Neuron (in vitro differentiated cells): Measurements from ENCODE around the gene ZNF664.

Experiments
- H2AFZ ChIP-seq: one replicate; pipeline ENCODE4 v1.6.1; 2013; ENCODE audit warnings: low read depth, mild to moderate bottlenecking, inconsistent platforms, low read length, moderate library complexity
- H3K27me3 ChIP-seq: one replicate; pipeline ENCODE4 v1.6.1; 2013; ENCODE audit warnings: low read length; ENCODE audit not compliant: insufficient read depth
- H3K36me3 ChIP-seq: one replicate; pipeline ENCODE4 v1.6.1; 2013; ENCODE audit warnings: low read length; ENCODE audit not compliant: insufficient read depth
- H3K4me1 ChIP-seq: one replicate; pipeline ENCODE4 v1.6.1; 2013; ENCODE audit warnings: low read length; ENCODE audit not compliant: insufficient read depth
- H3K4me3 ChIP-seq: 2 replicates; pipeline ENCODE4 v1.5.1; 2013; ENCODE audit warnings: mild to moderate bottlenecking, low read length, moderate library complexity
- H3K9me3 ChIP-seq: one replicate; pipeline ENCODE4 v1.6.1; 2013; ENCODE audit warnings: low read length

Gene ZNF664

GRCh38 chr12:124031058-124031457 is 58.0 kb downstream of the ZNF664 start:
- Histone ChIP-seq H3K4me3 (no peak overlapping the region), H2AFZ (no peak overlapping the region), H3K36me3 (no peaks in the 10 kb centered on the region), H3K4me1 (peaks cover 4% of the 10 kb centered on the region), H3K27me3 (no peaks in the 10 kb centered on the region), H3K9me3 (no peaks in the 10 kb centered on the region)

GRCh38 chr12:124032265-124032886 is 59.4 kb downstream of the ZNF664 start:
- Histone ChIP-seq H3K4me3 (no peak overlapping the region), H3K27me3 (no peaks in the 10 kb centered on the region), H3K4me1 (peaks cover 12% of the 10 kb centered on the region), H2AFZ (no peak overlapping the region), H3K36me3 (no peaks in the 10 kb centered on the region), H3K9me3 (no peaks in the 10 kb centered on the region)

GRCh38 chr12:124033859-124034258 is 60.8 kb downstream of the ZNF664 start:
- Histone ChIP-seq H3K36me3 (no peaks in the 10 kb centered on the region), H3K4me1 (peaks cover 12% of the 10 kb centered on the region), H2AFZ (no peak overlapping the region), H3K27me3 (no peaks in the 10 kb centered on the region), H3K9me3 (no peaks in the 10 kb centered on the region), H3K4me3 (no peak overlapping the region)

- Histone ChIP-seq H3K36me3 (no peaks in the 10 kb centered on the region), H3K9me3 (no peaks in the 10 kb centered on the region), H3K4me3 (no peak overlapping the region), H3K27me3 (no peaks in the 10 kb centered on the region), H2AFZ (no peak overlapping the region), H3K4me1 (peaks cover 12% of the 10 kb centered on the region)
These were observed 61.3 kb downstream of the ZNF664 start for GRCh38 chr12:124034297-124034696.

GRCh38 chr12:124035163-124035562 is 62.1 kb downstream of the ZNF664 start:
- Histone ChIP-seq H3K4me3 (no peak overlapping the region), H3K27me3 (no peaks in the 10 kb centered on the region), H3K9me3 (no peaks in the 10 kb centered on the region), H2AFZ (no peak overlapping the region), H3K4me1 (peaks cover 12% of the 10 kb centered on the region), H3K36me3 (no peaks in the 10 kb centered on the region)

- H3K9me3 ChIP-seq: no peaks in the 10 kb centered on the region
- H3K36me3 ChIP-seq: no peaks in the 10 kb centered on the region
- H3K27me3 ChIP-seq: no peaks in the 10 kb centered on the region
- H3K4me1 ChIP-seq: peaks cover 12% of the 10 kb centered on the region
- no peak overlapping the region for H3K4me3 ChIP-seq
- peak overlapping the region; percentile 92 for H2AFZ ChIP-seq
These were observed 63.2 kb downstream of the ZNF664 start for GRCh38 chr12:124036171-124036598.

- peaks cover 12% of the 10 kb centered on the region for H3K4me1 ChIP-seq
- H3K9me3 ChIP-seq: no peaks in the 10 kb centered on the region
- no peak overlapping the region for H3K4me3 ChIP-seq
- peak overlapping the region; percentile 92 for H2AFZ ChIP-seq
- no peaks in the 10 kb centered on the region for H3K27me3 ChIP-seq
- H3K36me3 ChIP-seq: no peaks in the 10 kb centered on the region
These were observed 63.7 kb downstream of the ZNF664 start for GRCh38 chr12:124036657-124037109.

GRCh38 chr12:124037331-124037730 is 64.3 kb downstream of the ZNF664 start:
- no peak overlapping the region for H2AFZ ChIP-seq
- no peaks in the 10 kb centered on the region for H3K9me3 ChIP-seq
- no peaks in the 10 kb centered on the region for H3K27me3 ChIP-seq
- no peak overlapping the region for H3K4me3 ChIP-seq
- no peaks in the 10 kb centered on the region for H3K36me3 ChIP-seq
- peaks cover 12% of the 10 kb centered on the region for H3K4me1 ChIP-seq

GRCh38 chr12:124039276-124039675 is 66.3 kb downstream of the ZNF664 start:
- H2AFZ ChIP-seq: no peak overlapping the region
- peaks cover 14% of the 10 kb centered on the region for H3K4me1 ChIP-seq
- no peak overlapping the region for H3K4me3 ChIP-seq
- no peaks in the 10 kb centered on the region for H3K9me3 ChIP-seq
- H3K36me3 ChIP-seq: no peaks in the 10 kb centered on the region
- no peaks in the 10 kb centered on the region for H3K27me3 ChIP-seq

GRCh38 chr12:124040291-124040690 is 67.3 kb downstream of the ZNF664 start:
- no peaks in the 10 kb centered on the region for H3K36me3 ChIP-seq

GRCh38 chr12:124040737-124041136 is 67.7 kb downstream of the ZNF664 start:
- Histone ChIP-seq H2AFZ (no peak overlapping the region), H3K36me3 (no peaks in the 10 kb centered on the region), H3K4me1 (peaks cover 26% of the 10 kb centered on the region), H3K4me3 (no peak overlapping the region), H3K27me3 (no peaks in the 10 kb centered on the region), H3K9me3 (no peaks in the 10 kb centered on the region)

More at GRCh38 chr12:124040291-124040690, 67.3 kb downstream of the ZNF664 start:
- Histone ChIP-seq H3K4me3 (no peak overlapping the region), H2AFZ (no peak overlapping the region), H3K27me3 (no peaks in the 10 kb centered on the region), H3K9me3 (no peaks in the 10 kb centered on the region), H3K4me1 (peaks cover 21% of the 10 kb centered on the region)

GRCh38 chr12:124041907-124042306 is 68.9 kb downstream of the ZNF664 start:
- Histone ChIP-seq H3K9me3 (no peaks in the 10 kb centered on the region), H3K4me1 (peaks cover 22% of the 10 kb centered on the region), H3K36me3 (no peaks in the 10 kb centered on the region), H3K27me3 (no peaks in the 10 kb centered on the region), H3K4me3 (no peak overlapping the region), H2AFZ (no peak overlapping the region)

- Histone ChIP-seq H3K4me3 (no peak overlapping the region), H3K4me1 (peaks cover 20% of the 10 kb centered on the region), H2AFZ (no peak overlapping the region), H3K9me3 (peaks cover 9% of the 10 kb centered on the region), H3K36me3 (no peaks in the 10 kb centered on the region), H3K27me3 (no peaks in the 10 kb centered on the region)
These were observed 71.0 kb downstream of the ZNF664 start for GRCh38 chr12:124044021-124044420.

GRCh38 chr12:124044809-124045321 is 71.8 kb downstream of the ZNF664 start:
- no peak overlapping the region for H3K4me3 ChIP-seq
- H3K27me3 ChIP-seq: no peaks in the 10 kb centered on the region
- peaks cover 20% of the 10 kb centered on the region for H3K4me1 ChIP-seq
- H3K36me3 ChIP-seq: no peaks in the 10 kb centered on the region
- H3K9me3 ChIP-seq: peaks cover 10% of the 10 kb centered on the region
- no peak overlapping the region for H2AFZ ChIP-seq
